Osteocyte (in vitro differentiated cells): ENCODE results near the gene ADAMTSL1. TPM values are rescaled to one million over a fixed set of nuclear protein-coding genes. Genes with fewer than 3 reads are reported as not detected.

Experiments
- DNase-seq: peaks from one replicate; pipeline ENCODE4 v3.0.0; 2021; ENCODE audit warnings: mixed read lengths; ENCODE audit not compliant: unreplicated experiment; ENCODE audit errors: extremely low spot score
- H3K27ac Mint-ChIP-seq: one replicate; pipeline ENCODE4 v1.8.0; 2021; ENCODE audit warnings: mild to moderate bottlenecking, mixed read lengths; ENCODE audit not compliant: unreplicated experiment
- H3K27me3 Mint-ChIP-seq: one replicate; pipeline ENCODE4 v1.8.0; 2021; ENCODE audit warnings: mixed read lengths; ENCODE audit not compliant: unreplicated experiment
- H3K36me3 Mint-ChIP-seq: one replicate; pipeline ENCODE4 v1.8.0; 2021; ENCODE audit warnings: mixed read lengths; ENCODE audit not compliant: unreplicated experiment
- H3K4me1 Mint-ChIP-seq: one replicate; pipeline ENCODE4 v1.8.0; 2021; ENCODE audit warnings: mixed read lengths; ENCODE audit not compliant: unreplicated experiment
- H3K4me3 Mint-ChIP-seq: one replicate; pipeline ENCODE4 v1.8.0; 2021; ENCODE audit warnings: mild to moderate bottlenecking, moderate library complexity, mixed read lengths; ENCODE audit not compliant: unreplicated experiment
- H3K9me3 Mint-ChIP-seq: one replicate; pipeline ENCODE4 v1.8.0; 2021; ENCODE audit warnings: mixed read lengths; ENCODE audit not compliant: unreplicated experiment
- CTCF ChIP-seq: fragments of 200-600 bp; sonication (generic); IDR thresholded peaks from 2 replicates; pipeline ENCODE4 v1.5.0; 2021; ENCODE audit warnings: antibody characterized with exemption, mild to moderate bottlenecking, moderate library complexity
- total RNA-seq: library from RNA; stranded (reverse); gene quantifications from 2 replicates; pipeline ENCODE4 v1.2.1, GENCODE V29; 2021

Gene ADAMTSL1
- total RNA-seq, 1 donor from 2014 or later: 1.5 TPM

GRCh38 chr9:18442629-18443491 lies 31.1 kb upstream of the ADAMTSL1 start:
- peak; percentile 97 for TF ChIP-seq CTCF
- no peaks in the 10 kb centered on the region for H3K36me3 Mint-ChIP-seq
- peaks cover 31% of the 10 kb centered on the region for H3K4me1 Mint-ChIP-seq
- no peak overlapping the region for H3K4me3 Mint-ChIP-seq
- H3K9me3 Mint-ChIP-seq: no peaks in the 10 kb centered on the region
- DNase-seq: peak; percentile 88
- no peaks in the 10 kb centered on the region for H3K27me3 Mint-ChIP-seq
- no peak overlapping the region for H3K27ac Mint-ChIP-seq

- TF ChIP-seq CTCF: no peak
- no peak overlapping the region for H3K27ac Mint-ChIP-seq
- H3K4me3 Mint-ChIP-seq: no peak overlapping the region
- H3K27me3 Mint-ChIP-seq: no peaks in the 10 kb centered on the region
- DNase-seq: no peak
- H3K4me1 Mint-ChIP-seq: peaks cover 7% of the 10 kb centered on the region
- peaks cover 2% of the 10 kb centered on the region for H3K36me3 Mint-ChIP-seq
- peaks cover 1% of the 10 kb centered on the region for H3K9me3 Mint-ChIP-seq
These were observed 26.8 kb upstream of the ADAMTSL1 start for GRCh38 chr9:18447131-18447530.

- no peak for DNase-seq
- Mint-ChIP-seq H3K4me1 (peaks cover 2% of the 10 kb centered on the region), H3K9me3 (peaks cover 5% of the 10 kb centered on the region), H3K4me3 (no peak overlapping the region), H3K36me3 (peaks cover 2% of the 10 kb centered on the region), H3K27ac (no peak overlapping the region), H3K27me3 (no peaks in the 10 kb centered on the region)
- no peak for TF ChIP-seq CTCF
These were observed 26.4 kb upstream of the ADAMTSL1 start for GRCh38 chr9:18447541-18447940.

- H3K27me3 Mint-ChIP-seq: no peaks in the 10 kb centered on the region
- no peak for DNase-seq
- H3K4me1 Mint-ChIP-seq: peaks cover 2% of the 10 kb centered on the region
- peaks cover 2% of the 10 kb centered on the region for H3K36me3 Mint-ChIP-seq
- no peak for TF ChIP-seq CTCF
- no peak overlapping the region for H3K4me3 Mint-ChIP-seq
- H3K27ac Mint-ChIP-seq: no peak overlapping the region
- peaks cover 5% of the 10 kb centered on the region for H3K9me3 Mint-ChIP-seq
These were observed 25.9 kb upstream of the ADAMTSL1 start for GRCh38 chr9:18448101-18448500.

GRCh38 chr9:18451406-18451805 lies 22.5 kb upstream of the ADAMTSL1 start:
- no peaks in the 10 kb centered on the region for H3K4me1 Mint-ChIP-seq
- H3K9me3 Mint-ChIP-seq: peaks cover 5% of the 10 kb centered on the region
- H3K27me3 Mint-ChIP-seq: no peaks in the 10 kb centered on the region
- no peak overlapping the region for H3K27ac Mint-ChIP-seq
- no peak for TF ChIP-seq CTCF
- H3K36me3 Mint-ChIP-seq: peaks cover 2% of the 10 kb centered on the region
- DNase-seq: no peak
- no peak overlapping the region for H3K4me3 Mint-ChIP-seq
